ENCODE results near the gene PID1.

- TF ChIP-seq POLR2A (IDR thresholded peaks at IDR 0.05; ENCODE audit: low read length) (no peak), GATA1 (IDR thresholded peaks at IDR 0.05; ENCODE audit: low read depth, low read length) (no peak)
These were observed 68.4 kb downstream of the PID1 start for GRCh38 chr2:229202646-229203045.
